Mesothelial cell of epicardium (in vitro differentiated cells): ENCODE results near the gene PTPN14. TPM values are rescaled to one million over a fixed set of nuclear protein-coding genes. Genes with fewer than 3 reads are reported as not detected.
A peak's percentile ranks its signal among the peaks of the same experiment; 100 is the strongest.

Experiments
- DNase-seq, 2 experiments: peaks; one replicate each; pipeline ENCODE4 v3.0.0; 2021; ENCODE audit warnings: low spot score in 2 of 2; ENCODE audit not compliant: unreplicated experiment in 2 of 2
- H3K27ac Mint-ChIP-seq: 2 replicates; pipeline ENCODE4 v1.8.0; 2021; ENCODE audit warnings: mixed read lengths
- H3K27me3 Mint-ChIP-seq: 2 replicates; pipeline ENCODE4 v1.8.0; 2021; ENCODE audit warnings: low read depth, mixed read lengths
- H3K36me3 Mint-ChIP-seq: 2 replicates; pipeline ENCODE4 v1.8.0; 2021; ENCODE audit warnings: mixed read lengths
- H3K4me1 Mint-ChIP-seq: 2 replicates; pipeline ENCODE4 v1.8.0; 2021; ENCODE audit warnings: mixed read lengths
- H3K4me3 Mint-ChIP-seq: 2 replicates; pipeline ENCODE4 v1.8.0; 2021; ENCODE audit warnings: mild to moderate bottlenecking, moderate library complexity, mixed read lengths
- H3K9me3 Mint-ChIP-seq: 2 replicates; pipeline ENCODE4 v1.8.0; 2021; ENCODE audit warnings: mixed read lengths
- total RNA-seq: library from RNA; stranded (reverse); gene quantifications from 3 replicates; pipeline ENCODE4 v1.2.1, GENCODE V29; 2021
- TF ChIP-seq, protein P1 (sequence below): fragments of 200-600 bp; sonication (generic); IDR thresholded peaks from one replicate; pipeline ENCODE4 v1.5.0; 2021; ENCODE audit warnings: antibody characterized with exemption; ENCODE audit not compliant: unreplicated experiment

Gene PTPN14
- total RNA-seq, 1 donor from 2014 or later = 75.8 TPM

DNA sequence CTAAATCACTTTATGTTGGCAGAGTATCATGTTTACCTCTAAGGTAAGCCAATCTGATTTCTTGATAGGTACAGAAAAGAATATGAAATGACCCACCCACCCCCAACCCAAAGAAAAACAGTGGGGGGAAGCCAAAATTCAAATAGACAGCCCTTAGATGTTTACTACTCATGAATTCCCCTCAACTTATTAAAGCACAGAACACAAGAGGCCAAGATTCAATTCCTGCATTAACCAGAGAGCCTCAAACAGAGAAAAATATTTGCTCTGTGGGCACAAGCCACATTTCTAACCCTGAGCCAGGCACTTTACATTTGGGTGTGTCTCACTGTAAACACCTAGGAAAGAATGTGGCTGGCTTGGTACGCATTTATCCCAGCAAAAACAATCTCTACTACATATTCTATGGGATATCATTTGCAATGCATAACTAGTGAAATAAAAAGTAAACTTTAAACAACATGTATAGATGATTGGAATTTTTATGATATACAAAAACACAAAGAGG is 84.3 kb downstream of the PTPN14 start:
- Mint-ChIP-seq H3K4me1 (peaks cover 59% of the 10 kb centered on the region), H3K36me3 (peaks cover 5% of the 10 kb centered on the region), H3K4me3 (no peak overlapping the region), H3K27me3 (no peaks in the 10 kb centered on the region), H3K9me3 (no peaks in the 10 kb centered on the region), H3K27ac (peak overlapping the region; percentile 97)
- TF ChIP-seq, protein P1, sequence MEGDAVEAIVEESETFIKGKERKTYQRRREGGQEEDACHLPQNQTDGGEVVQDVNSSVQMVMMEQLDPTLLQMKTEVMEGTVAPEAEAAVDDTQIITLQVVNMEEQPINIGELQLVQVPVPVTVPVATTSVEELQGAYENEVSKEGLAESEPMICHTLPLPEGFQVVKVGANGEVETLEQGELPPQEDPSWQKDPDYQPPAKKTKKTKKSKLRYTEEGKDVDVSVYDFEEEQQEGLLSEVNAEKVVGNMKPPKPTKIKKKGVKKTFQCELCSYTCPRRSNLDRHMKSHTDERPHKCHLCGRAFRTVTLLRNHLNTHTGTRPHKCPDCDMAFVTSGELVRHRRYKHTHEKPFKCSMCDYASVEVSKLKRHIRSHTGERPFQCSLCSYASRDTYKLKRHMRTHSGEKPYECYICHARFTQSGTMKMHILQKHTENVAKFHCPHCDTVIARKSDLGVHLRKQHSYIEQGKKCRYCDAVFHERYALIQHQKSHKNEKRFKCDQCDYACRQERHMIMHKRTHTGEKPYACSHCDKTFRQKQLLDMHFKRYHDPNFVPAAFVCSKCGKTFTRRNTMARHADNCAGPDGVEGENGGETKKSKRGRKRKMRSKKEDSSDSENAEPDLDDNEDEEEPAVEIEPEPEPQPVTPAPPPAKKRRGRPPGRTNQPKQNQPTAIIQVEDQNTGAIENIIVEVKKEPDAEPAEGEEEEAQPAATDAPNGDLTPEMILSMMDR = no peak
- no peak for DNase-seq

DNA sequence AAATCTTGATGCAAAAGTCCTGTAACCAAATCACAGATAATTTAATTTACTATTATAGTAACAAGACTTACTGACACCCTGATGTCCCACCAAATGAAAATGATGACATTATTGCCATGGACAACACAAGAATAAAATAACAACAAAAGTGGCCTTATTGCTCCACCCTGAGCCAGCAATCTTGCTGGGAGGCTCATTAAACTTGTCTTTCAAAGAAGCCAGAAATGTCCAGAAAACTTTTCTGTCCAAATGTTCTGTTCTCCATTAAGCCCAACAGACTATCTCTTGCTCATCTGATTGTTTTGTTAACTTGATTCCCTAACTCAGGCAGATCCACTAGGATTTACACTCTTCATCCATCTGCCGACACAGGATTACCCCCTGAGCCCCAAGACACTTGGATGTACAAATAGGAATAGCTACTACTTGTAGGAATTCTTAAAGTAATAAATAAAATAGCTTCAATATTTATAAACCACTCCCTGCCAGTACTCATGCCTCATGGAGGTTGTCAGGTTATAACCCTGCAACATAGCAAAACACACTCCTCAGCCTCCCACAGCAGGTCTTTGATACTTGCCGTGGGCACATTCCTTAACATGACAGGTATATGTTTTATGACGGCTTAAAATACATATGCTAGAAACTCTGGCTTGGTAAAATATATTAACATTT is 84.9 kb downstream of the PTPN14 start:
- H3K4me1 Mint-ChIP-seq = peaks cover 60% of the 10 kb centered on the region
- H3K27me3 Mint-ChIP-seq = no peaks in the 10 kb centered on the region
- DNase-seq = no peak
- no peak overlapping the region for H3K4me3 Mint-ChIP-seq
- no peaks in the 10 kb centered on the region for H3K9me3 Mint-ChIP-seq
- TF ChIP-seq, protein P1 = no peak
- H3K36me3 Mint-ChIP-seq = peaks cover 9% of the 10 kb centered on the region
- peak overlapping the region; percentile 97 for H3K27ac Mint-ChIP-seq

DNA sequence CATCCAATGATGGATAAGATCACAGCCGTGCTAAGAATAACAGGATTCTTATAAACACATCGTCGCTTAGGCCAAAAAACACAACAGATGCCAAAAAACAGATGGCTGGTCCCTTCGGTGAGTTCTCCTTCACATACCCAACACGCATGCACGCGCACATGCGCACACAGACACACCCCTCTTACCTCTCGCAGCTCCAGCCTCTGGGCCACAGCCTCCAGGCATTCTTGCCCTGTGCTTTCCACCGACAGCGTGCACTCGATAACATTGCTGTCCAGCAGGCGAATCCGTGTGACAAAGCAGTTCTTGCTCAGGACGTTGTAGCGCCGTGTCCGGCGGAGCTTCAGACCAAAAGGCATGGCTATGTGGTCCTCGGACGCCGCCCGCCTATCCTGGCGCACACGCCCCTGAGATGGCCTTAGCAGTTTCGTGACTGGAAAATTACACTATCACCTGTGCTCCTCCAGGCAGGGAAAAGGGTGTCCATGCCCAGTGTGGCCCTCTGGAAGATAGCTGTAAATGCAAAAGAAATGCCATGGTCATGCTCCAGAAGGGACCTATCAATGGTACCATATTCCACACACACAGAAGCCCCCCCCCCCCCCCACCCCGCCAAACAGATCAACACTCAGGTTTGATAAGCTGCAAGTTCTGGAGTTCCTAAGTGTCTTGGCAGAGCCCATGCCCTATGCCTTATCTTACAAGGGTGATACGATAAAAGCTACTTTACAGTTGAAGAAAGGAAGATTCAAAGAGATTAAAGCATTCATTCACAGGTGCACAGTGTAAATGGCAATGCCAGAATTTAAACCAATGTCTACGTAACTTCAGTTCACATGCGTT is 86.7 kb downstream of the PTPN14 start:
- Mint-ChIP-seq H3K36me3 (peaks cover 9% of the 10 kb centered on the region), H3K4me3 (no peak overlapping the region)
- no peak for DNase-seq

DNA sequence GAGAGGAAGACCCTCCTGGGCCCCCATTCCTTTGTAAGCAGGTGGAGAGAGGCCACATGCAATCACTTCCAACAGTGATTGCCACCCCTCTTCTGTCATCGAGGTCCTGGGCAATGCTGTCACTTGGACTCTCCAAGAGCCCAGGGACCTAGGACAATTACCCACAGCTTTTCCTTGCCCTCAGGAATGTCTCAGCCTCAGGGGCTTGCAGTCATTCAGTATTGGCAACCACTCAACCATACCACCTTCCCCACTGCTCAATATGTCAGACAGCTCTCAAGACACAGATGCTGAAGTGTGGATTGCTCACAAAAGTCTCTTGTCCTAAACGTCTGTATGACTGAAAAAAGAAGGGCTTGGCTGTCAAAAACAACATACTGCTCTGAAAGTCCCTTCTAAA is 87.8 kb downstream of the PTPN14 start:
- Mint-ChIP-seq H3K4me1 (peaks cover 67% of the 10 kb centered on the region), H3K27me3 (no peaks in the 10 kb centered on the region), H3K27ac (peak overlapping the region; percentile 8), H3K9me3 (no peaks in the 10 kb centered on the region), H3K36me3 (peaks cover 9% of the 10 kb centered on the region), H3K4me3 (no peak overlapping the region)
- TF ChIP-seq, protein P1 = no peak
- no peak for DNase-seq

More for the DNA sequence above, 86.7 kb downstream of the PTPN14 start:
- peak overlapping the region; percentile 82 for H3K27ac Mint-ChIP-seq
- no peaks in the 10 kb centered on the region for H3K27me3 Mint-ChIP-seq
- H3K4me1 Mint-ChIP-seq = peaks cover 71% of the 10 kb centered on the region
- H3K9me3 Mint-ChIP-seq = no peaks in the 10 kb centered on the region
- TF ChIP-seq, protein P1 = no peak

DNA sequence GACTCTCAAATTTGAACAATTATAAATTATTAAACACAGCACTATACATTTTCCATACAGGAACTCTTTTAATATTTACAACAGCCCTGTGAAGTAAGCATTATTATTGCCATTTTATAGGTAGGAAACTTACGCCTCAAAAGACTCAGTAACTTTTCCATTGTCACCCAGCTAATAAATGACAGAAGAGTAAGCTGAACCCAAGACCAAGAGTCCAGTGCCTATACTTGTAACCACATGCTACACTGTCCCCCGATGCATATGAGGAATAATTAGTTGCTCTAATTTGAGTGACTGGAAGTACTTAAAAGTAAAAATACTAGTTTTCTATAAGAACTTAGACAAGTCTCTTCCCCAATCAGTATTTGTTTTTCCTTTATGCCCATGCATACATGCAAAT is 88.5 kb downstream of the PTPN14 start:
- TF ChIP-seq, protein P1 = no peak
- no peak for DNase-seq
- Mint-ChIP-seq H3K4me1 (peaks cover 63% of the 10 kb centered on the region), H3K4me3 (no peak overlapping the region), H3K9me3 (no peaks in the 10 kb centered on the region), H3K27ac (peak overlapping the region; percentile 26), H3K27me3 (no peaks in the 10 kb centered on the region), H3K36me3 (peaks cover 9% of the 10 kb centered on the region)
